ENCODE measurements around the gene VASH2.

Gene VASH2

DNA sequence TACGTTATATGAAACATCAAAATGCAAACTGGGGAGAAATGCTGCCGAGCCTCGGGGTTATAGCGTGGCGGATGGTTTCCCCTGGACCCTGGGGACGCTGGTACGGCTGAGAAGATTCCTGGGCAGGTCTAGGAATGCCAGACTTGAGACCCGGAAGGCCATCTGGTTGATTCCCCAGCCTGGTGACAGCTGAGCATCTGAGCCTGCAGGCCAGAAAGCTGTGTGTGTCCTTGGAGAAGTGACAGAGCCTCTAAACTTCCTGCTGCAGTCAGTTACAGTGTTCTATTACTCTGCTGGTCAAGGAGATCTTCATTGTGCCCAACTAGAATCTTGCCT is 2.3 kb downstream of the VASH2 start:
- Histone ChIP-seq H3K27ac (no peak overlapping the region), H3K4me3 (no peak overlapping the region)
- DNase-seq (ENCODE audit: low spot score): no peak
- no peak for TF ChIP-seq CTCF (IDR thresholded peaks at IDR 0.05)

DNA sequence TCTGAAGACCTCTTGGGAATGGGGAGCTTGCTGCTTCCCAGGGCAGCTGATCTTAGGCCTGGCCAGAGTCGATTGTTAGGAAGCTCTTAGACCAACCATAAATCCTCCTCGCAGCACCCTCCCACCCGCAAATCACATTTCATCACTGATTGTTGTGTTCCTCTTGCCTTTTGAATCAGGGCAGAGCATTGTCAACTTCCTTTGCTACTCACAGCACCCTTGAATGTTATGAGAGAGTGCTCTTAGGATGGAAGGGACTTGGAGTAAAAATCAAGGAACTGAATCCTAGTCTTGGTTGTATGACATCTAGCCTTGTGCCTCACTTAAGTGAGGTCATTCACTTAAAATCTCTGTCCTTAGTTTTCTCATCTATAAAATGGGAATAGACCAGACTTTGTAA is 3.0 kb downstream of the VASH2 start:
- H3K27ac ChIP-seq: no peak overlapping the region
- DNase-seq (ENCODE audit: low spot score): no peak
- TF ChIP-seq CTCF (IDR thresholded peaks at IDR 0.05): no peak
- no peak overlapping the region for H3K4me3 ChIP-seq

DNA sequence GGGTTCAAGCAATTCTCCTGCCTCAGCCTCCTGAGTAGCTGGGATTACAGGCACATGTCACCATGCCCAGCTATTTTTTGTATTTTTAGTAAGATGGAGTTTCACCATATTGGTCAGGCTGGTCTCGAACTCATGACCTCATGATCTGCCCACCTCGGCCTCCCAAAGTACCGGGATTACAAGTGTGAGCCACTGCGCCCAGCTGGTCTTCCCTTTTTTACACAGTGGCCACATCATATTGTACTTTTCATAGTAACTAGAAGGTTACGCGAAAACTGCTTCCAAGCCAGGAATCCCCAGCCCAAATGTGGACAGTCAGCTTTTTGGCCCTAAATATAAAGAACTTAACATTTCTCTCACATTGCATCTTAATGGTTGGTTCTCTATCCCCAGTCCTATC is 4.2 kb downstream of the VASH2 start:
- no peak for DNase-seq (ENCODE audit: low spot score)
- H3K4me3 ChIP-seq: no peak overlapping the region
- no peak overlapping the region for H3K27ac ChIP-seq
- no peak for TF ChIP-seq CTCF (IDR thresholded peaks at IDR 0.05)

GRCh38 chr1:212955098-212955497 is 4.8 kb downstream of the VASH2 start:
- Histone ChIP-seq H3K27ac (no peak overlapping the region), H3K4me3 (no peak overlapping the region)
- no peak for TF ChIP-seq CTCF (IDR thresholded peaks at IDR 0.05)
- no peak for DNase-seq (ENCODE audit: low spot score)

GRCh38 chr1:212955961-212956620 is 5.8 kb downstream of the VASH2 start:
- DNase-seq (ENCODE audit: low spot score): no peak
- no peak overlapping the region for H3K4me3 ChIP-seq
- no peak overlapping the region for H3K27ac ChIP-seq
- no peak for TF ChIP-seq CTCF (IDR thresholded peaks at IDR 0.05)

GRCh38 chr1:212957546-212957945 is 7.2 kb downstream of the VASH2 start:
- Histone ChIP-seq H3K4me3 (no peak overlapping the region), H3K27ac (no peak overlapping the region)
- no peak for DNase-seq (ENCODE audit: low spot score)
- TF ChIP-seq CTCF (IDR thresholded peaks at IDR 0.05): no peak

DNA sequence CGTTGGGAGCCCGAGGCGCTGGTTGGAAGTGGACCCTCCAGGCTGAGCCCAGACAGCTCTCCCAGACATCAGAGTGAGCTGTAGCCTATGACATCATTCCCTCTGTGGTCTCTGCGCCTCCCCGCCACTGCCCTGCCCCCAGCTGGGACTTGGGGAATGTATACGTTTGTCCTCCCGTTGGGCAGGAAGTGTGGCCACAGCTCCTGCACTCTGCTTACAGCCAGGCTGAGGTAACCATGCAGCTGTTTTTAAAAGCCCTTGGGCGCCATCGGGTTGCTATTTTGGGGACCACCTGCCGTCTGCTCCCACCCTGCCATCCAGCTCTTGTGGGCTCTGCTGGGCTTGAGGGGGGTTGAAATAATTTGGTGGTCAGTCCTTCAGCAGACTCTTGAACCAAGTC is 7.8 kb downstream of the VASH2 start:
- Histone ChIP-seq H3K27ac (no peak overlapping the region), H3K4me3 (no peak overlapping the region)
- no peak for DNase-seq (ENCODE audit: low spot score)
- TF ChIP-seq CTCF (IDR thresholded peaks at IDR 0.05): no peak

Data from coronary artery (tissue), 2 donors.